Thyroid gland (tissue), 4 donors: ENCODE measurements around the gene TSTD1.
"Not testable (repeated sequence)": the region's sequence is repeated elsewhere in the genome, so short reads cannot be mapped to it uniquely, and the experiment has no call there.

Source experiments
- POLR2A ChIP-seq, 2 donors: fragments of 450-650 bp; IDR thresholded peaks; one replicate each; pipeline ENCODE4 v1.6.1; 2017; ENCODE audit warnings: antibody characterized with exemption in 2 of 2, mild to moderate bottlenecking in 2 of 2, moderate library complexity in 1 of 2
- TF ChIP-seq, protein P1 (sequence below), 6 experiments: fragments of 200-600 bp in 3 of 6; fragments of 450-650 bp in 3 of 6; sonication (generic) in 3 of 6; IDR thresholded peaks; one replicate each; pipeline ENCODE4 v1.5.1; 2016 to 2019; ENCODE audit warnings: antibody characterized with exemption in 6 of 6, mild to moderate bottlenecking in 2 of 6, inconsistent platforms in 1 of 6, moderate library complexity in 1 of 6

DNA sequence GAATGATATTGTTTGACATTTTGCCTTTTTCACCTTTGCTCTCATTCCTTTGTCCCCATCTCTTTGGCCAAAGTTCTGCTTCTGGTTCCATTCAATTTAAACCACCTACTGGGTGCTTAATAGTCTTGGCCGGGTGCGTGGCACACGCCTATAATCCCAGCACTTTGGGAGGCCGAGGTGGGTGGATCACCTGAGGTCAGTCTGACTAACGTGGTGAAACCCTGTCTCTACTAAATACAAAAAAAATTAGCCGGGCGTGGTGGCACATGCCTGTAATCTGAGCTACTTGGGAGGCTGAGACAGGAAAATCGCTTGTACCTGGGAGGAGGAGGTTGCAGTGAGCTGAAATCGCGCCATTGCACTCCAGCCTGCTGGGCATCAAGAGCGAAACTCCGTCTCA, 16.3 kb downstream of the TSTD1 start:
- TF ChIP-seq, protein P1, sequence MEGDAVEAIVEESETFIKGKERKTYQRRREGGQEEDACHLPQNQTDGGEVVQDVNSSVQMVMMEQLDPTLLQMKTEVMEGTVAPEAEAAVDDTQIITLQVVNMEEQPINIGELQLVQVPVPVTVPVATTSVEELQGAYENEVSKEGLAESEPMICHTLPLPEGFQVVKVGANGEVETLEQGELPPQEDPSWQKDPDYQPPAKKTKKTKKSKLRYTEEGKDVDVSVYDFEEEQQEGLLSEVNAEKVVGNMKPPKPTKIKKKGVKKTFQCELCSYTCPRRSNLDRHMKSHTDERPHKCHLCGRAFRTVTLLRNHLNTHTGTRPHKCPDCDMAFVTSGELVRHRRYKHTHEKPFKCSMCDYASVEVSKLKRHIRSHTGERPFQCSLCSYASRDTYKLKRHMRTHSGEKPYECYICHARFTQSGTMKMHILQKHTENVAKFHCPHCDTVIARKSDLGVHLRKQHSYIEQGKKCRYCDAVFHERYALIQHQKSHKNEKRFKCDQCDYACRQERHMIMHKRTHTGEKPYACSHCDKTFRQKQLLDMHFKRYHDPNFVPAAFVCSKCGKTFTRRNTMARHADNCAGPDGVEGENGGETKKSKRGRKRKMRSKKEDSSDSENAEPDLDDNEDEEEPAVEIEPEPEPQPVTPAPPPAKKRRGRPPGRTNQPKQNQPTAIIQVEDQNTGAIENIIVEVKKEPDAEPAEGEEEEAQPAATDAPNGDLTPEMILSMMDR (IDR thresholded peaks at IDR 0.05), result not testable (repeated sequence)
- TF ChIP-seq POLR2A (IDR thresholded peaks at IDR 0.05), result not testable (repeated sequence)
